ENCODE results near the gene ITPRIPL1.

DNA sequence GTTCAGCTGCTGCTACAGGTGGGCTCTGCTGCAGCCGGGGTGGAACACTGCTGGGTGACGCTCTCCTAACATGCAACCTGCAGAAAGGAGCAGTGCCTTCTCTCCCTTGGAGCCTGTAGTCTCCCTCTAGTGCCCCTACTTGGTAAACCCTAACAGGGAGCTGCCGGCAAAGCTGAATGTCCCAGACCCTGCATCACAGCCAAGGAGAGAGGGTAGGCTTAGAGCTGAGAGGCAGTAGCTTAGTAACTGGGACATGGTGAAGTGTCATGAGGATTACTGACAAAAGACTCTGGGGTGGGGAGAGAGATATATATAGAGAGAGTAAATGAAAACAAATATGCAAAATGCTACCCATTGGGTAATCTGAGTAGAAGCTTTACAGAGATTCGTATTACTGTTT is 20.3 kb downstream of the ITPRIPL1 start:
- TF ChIP-seq CTCF (IDR thresholded peaks at IDR 0.05 in 4 of 5, conservative IDR thresholded peaks at IDR 0.05 in 1 of 5) (no peak), POLR2A (IDR thresholded peaks at IDR 0.05) (no peak)

Data from gastrocnemius medialis (tissue), 4 donors.